Measurements from ENCODE around the gene EEA1.

GRCh38 chr12:92973614-92974013, 44.5 kb upstream of the EEA1 start:
- TF ChIP-seq POLR2A (IDR thresholded peaks at IDR 0.05) (no peak), CTCF (IDR thresholded peaks at IDR 0.05) (no peak)
